ENCODE results near the gene PCDH9.

- TF ChIP-seq CTCF (IDR thresholded peaks at IDR 0.05) (no peak), POLR2A (IDR thresholded peaks at IDR 0.05) (no peak), EP300 (IDR thresholded peaks at IDR 0.05) (no peak), POLR2AphosphoS5 (IDR thresholded peaks at IDR 0.05) (no peak)
Measured at GRCh38 chr13:66322936-66323335, 907.2 kb downstream of the PCDH9 start.

All from upper lobe of left lung (tissue), 4 donors.